GM12878 (cell line): ENCODE results near the gene RALGPS1. TPM values are rescaled to one million over a fixed set of nuclear protein-coding genes. Genes with fewer than 3 reads are reported as not detected.

Experiments used
- BACH1 ChIP-seq: fragments of 450-650 bp; IDR thresholded peaks from 2 replicates; pipeline ENCODE4 v1.6.1; 2017; ENCODE audit warnings: mild to moderate bottlenecking, borderline replicate concordance
- BRCA1 ChIP-seq: IDR thresholded peaks from 2 replicates; pipeline ENCODE4 v1.6.1; 2011; ENCODE audit warnings: low read depth, low read length, improper control_type of control experiment
- CEBPB ChIP-seq, 2 experiments: fragments of 150-350 bp in 1 of 2; IDR thresholded peaks; 2 replicates each; pipeline ENCODE4 v1.6.1; 2012 to 2014; ENCODE audit warnings: low read depth in 2 of 2, low read length in 2 of 2, borderline replicate concordance in 1 of 2, inconsistent platforms in 1 of 2
- E2F8 ChIP-seq: fragments of 450-650 bp; IDR thresholded peaks from 2 replicates; pipeline ENCODE4 v1.6.1; 2018; ENCODE audit warnings: mild to moderate bottlenecking, low read depth, moderate library complexity; ENCODE audit not compliant: partially characterized antibody
- FOS ChIP-seq: IDR thresholded peaks from 3 replicates; pipeline ENCODE4 v1.6.1; 2011; ENCODE audit warnings: borderline replicate concordance; ENCODE audit not compliant: insufficient read length; ENCODE audit errors: extremely low read depth
- HDAC6 ChIP-seq: fragments of 200-600 bp; sonication (generic); IDR thresholded peaks from one replicate; pipeline ENCODE4 v1.8.0; 2017; ENCODE audit warnings: antibody characterized with exemption; ENCODE audit not compliant: unreplicated experiment
- JUND ChIP-seq: IDR thresholded peaks from 2 replicates; pipeline ENCODE4 v1.6.1; 2012; ENCODE audit warnings: low read depth, mild to moderate bottlenecking, low read length, improper control_type of control experiment, moderate library complexity
- KAT2A ChIP-seq: conservative IDR thresholded peaks from 2 replicates; pipeline ENCODE4 v1.6.1; 2011; ENCODE audit warnings: low read depth, low read length; ENCODE audit not compliant: control insufficient read depth
- LARP7 ChIP-seq: fragments of 450-650 bp; IDR thresholded peaks from 2 replicates; pipeline ENCODE4 v1.6.1; 2017; ENCODE audit warnings: mild to moderate bottlenecking
- NR2C2 ChIP-seq: IDR thresholded peaks from 2 replicates; pipeline ENCODE4 v1.6.1; 2011; ENCODE audit warnings: borderline replicate concordance, low read depth; ENCODE audit not compliant: control insufficient read depth, insufficient read length
- POLR2AphosphoS5 ChIP-seq: IDR thresholded peaks from 2 replicates; pipeline ENCODE4 v1.6.1; 2011; ENCODE audit warnings: mild to moderate bottlenecking, low read length, inconsistent platforms
- RBBP5 ChIP-seq: fragments of 200-600 bp; sonication (generic); conservative IDR thresholded peaks from 2 replicates; pipeline ENCODE4 v1.6.1; 2016
- RUNX3 ChIP-seq: IDR thresholded peaks from 2 replicates; pipeline ENCODE4 v1.6.1; 2012; ENCODE audit warnings: low read length, inconsistent platforms
- SMAD5 ChIP-seq: IDR thresholded peaks from 2 replicates; pipeline ENCODE4 v1.6.1; 2016; ENCODE audit warnings: antibody characterized with exemption, low read depth
- SMC3 ChIP-seq: IDR thresholded peaks from 2 replicates; pipeline ENCODE4 v1.6.1; 2011; ENCODE audit warnings: low read length, improper control_type of control experiment, borderline replicate concordance
- SPI1 ChIP-seq: IDR thresholded peaks from 2 replicates; pipeline ENCODE4 v1.6.1; 2011; ENCODE audit warnings: low read depth, mild to moderate bottlenecking, low read length, moderate library complexity, borderline replicate concordance; ENCODE audit not compliant: insufficient read depth
- STAT1 ChIP-seq: fragments of 450-650 bp; conservative IDR thresholded peaks from 2 replicates; pipeline ENCODE4 v1.6.1; 2014; ENCODE audit warnings: antibody characterized with exemption, mild to moderate bottlenecking
- STAT3 ChIP-seq: IDR thresholded peaks from 2 replicates; pipeline ENCODE4 v1.6.1; 2011; ENCODE audit warnings: low read depth, low read length, improper control_type of control experiment
- SUPT20H ChIP-seq: IDR thresholded peaks from 2 replicates; pipeline ENCODE4 v1.6.1; 2011; ENCODE audit warnings: low read depth, mild to moderate bottlenecking, low read length, moderate library complexity, borderline replicate concordance; ENCODE audit not compliant: control insufficient read depth
- TAF1 ChIP-seq: IDR thresholded peaks from 2 replicates; pipeline ENCODE4 v1.6.1; 2011; ENCODE audit warnings: mild to moderate bottlenecking, low read depth, low read length, borderline replicate concordance
- TCF12 ChIP-seq: IDR thresholded peaks from 2 replicates; pipeline ENCODE4 v1.6.1; 2011; ENCODE audit warnings: low read depth, mild to moderate bottlenecking, low read length
- TCF3 ChIP-seq: IDR thresholded peaks from 2 replicates; pipeline ENCODE4 v1.6.1; 2012; ENCODE audit warnings: low read depth, mild to moderate bottlenecking, low read length, borderline replicate concordance; ENCODE audit not compliant: insufficient read depth
- polyA plus RNA-seq, 11 experiments: library from polyadenylated mRNA; depleted of rRNA in 4 of 11; unstranded in 6 of 11; stranded (reverse) in 5 of 11; fragments of >200 nt; fragmentation: Nextera tagmentation in 4 of 11; fragmentation: Illumina TruSeq in 1 of 11; extraction: Ambion mirVana in 4 of 11; extraction: Trizol in 1 of 11; gene quantifications; 1 replicate in 1 of 11; 2 replicates in 10 of 11; pipeline versions ENCODE4 v1.2.1 to v1.2.3, GENCODE V29; 2011 to 2016; ENCODE audit warnings: inconsistent platforms in 2 of 11, missing spikeins in 2 of 11, low read depth in 1 of 11
- total RNA-seq, 4 experiments: library from RNA; depleted of rRNA in 3 of 4; stranded (reverse); fragments of >200 nt in 3 of 4; fragmentation: Illumina TruSeq in 1 of 4; extraction: Trizol in 1 of 4; gene quantifications; 2 replicates each; pipeline versions ENCODE4 v1.2.1 to v1.2.3, GENCODE V29; 2013 to 2021
- TF ChIP-seq, protein P1 (sequence below), 3 experiments: IDR thresholded peaks in 2 of 3; conservative IDR thresholded peaks in 1 of 3; 2 replicates each; pipeline ENCODE4 v1.5.1; 2011; ENCODE audit warnings: low read depth in 3 of 3, low read length in 3 of 3, mild to moderate bottlenecking in 3 of 3, control low read depth in 2 of 3, moderate library complexity in 2 of 3, inconsistent platforms in 1 of 3, mixed read lengths in 1 of 3; ENCODE audit not compliant: control insufficient read depth in 2 of 3, insufficient read depth in 1 of 3; ENCODE audit errors: extremely low read depth in 1 of 3

The RALGPS1 gene
- total and polyA plus RNA-seq, 10 of the 15 experiments (the other 5 are each of a cell fraction or from before 2014, with no cell fraction given), result 0.13 to 5.6 (median 2.7) TPM

DNA sequence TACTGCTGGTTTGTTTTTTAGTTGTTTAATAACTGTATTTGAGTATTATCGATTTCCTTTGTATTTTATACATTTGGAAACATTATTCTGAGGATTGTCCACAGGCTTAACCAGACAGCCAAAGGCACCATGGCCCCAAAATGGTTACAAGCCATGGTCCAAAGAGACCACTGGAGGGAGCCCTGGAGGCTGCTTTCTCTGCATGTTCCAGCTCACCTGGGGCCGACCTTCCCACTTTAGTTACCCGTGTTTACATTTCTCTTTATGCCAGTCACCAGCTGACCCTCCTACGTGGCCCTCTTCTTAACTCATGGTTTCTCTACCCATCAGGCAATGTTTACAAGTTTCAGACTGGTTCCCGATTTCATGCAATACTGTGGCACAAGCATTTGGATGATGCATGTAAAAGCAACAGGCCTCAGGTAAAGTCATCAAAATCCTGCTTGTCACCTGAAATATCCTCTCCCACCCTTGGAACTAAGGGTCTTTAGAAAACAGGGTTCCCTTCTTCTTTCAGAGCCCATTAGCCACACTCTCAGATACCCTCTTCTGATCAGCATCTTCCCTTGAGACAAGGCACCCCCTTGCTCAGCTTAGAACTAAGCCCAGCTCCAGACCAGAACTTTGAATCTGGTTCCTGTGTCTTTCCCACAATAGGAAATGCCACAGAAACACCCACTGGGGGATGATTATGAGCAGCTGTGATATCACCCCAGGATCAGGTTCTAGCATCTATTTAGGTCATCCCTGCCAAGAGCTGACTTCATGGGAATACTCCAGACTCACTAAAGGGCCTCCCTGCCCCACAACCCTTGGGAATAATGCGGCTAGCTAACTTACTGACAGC, 300.1 kb downstream of the RALGPS1 start (continued):
- TF ChIP-seq, protein P1, sequence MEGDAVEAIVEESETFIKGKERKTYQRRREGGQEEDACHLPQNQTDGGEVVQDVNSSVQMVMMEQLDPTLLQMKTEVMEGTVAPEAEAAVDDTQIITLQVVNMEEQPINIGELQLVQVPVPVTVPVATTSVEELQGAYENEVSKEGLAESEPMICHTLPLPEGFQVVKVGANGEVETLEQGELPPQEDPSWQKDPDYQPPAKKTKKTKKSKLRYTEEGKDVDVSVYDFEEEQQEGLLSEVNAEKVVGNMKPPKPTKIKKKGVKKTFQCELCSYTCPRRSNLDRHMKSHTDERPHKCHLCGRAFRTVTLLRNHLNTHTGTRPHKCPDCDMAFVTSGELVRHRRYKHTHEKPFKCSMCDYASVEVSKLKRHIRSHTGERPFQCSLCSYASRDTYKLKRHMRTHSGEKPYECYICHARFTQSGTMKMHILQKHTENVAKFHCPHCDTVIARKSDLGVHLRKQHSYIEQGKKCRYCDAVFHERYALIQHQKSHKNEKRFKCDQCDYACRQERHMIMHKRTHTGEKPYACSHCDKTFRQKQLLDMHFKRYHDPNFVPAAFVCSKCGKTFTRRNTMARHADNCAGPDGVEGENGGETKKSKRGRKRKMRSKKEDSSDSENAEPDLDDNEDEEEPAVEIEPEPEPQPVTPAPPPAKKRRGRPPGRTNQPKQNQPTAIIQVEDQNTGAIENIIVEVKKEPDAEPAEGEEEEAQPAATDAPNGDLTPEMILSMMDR (IDR thresholded peaks at IDR 0.05 in 2 of 3, conservative IDR thresholded peaks at IDR 0.05 in 1 of 3; ENCODE audit: control insufficient read depth in 2 of 3, extremely low read depth in 1 of 3, insufficient read depth in 1 of 3, low read depth in 3 of 3, low read length in 3 of 3), result peak; percentile 85 to 91 (median 86); a peak in 5 of 6 replicates
- TF ChIP-seq NR2C2 (no peak), SMAD5 (no peak), TCF3 (no peak), E2F8 (no peak), TAF1 (no peak), HDAC6 (no peak), CEBPB (IDR thresholded peaks at IDR 0.05; ENCODE audit: borderline replicate concordance in 1 of 2, low read depth in 2 of 2, low read length in 2 of 2) (no peak), RBBP5 (no peak), BACH1 (no peak), FOS (no peak), SPI1 (no peak), POLR2AphosphoS5 (no peak), STAT1 (no peak), JUND (no peak), LARP7 (no peak), STAT3 (no peak), TCF12 (no peak), BRCA1 (no peak), SMC3 (peak; percentile 93), KAT2A (no peak), RUNX3 (peak; percentile 24; the same call in 1 of the 2 replicates), SUPT20H (no peak)
